Upper lobe of left lung (tissue), 6 donors: ENCODE data around the gene RTP4. TPM values are rescaled to one million over a fixed set of nuclear protein-coding genes. Genes with fewer than 3 reads are reported as not detected.

Experiments
- total RNA-seq, 6 donors: library from RNA; depleted of rRNA in 4 of 6; stranded (reverse); fragments of >200 nt in 4 of 6; gene quantifications; one replicate each; pipeline versions ENCODE4 v1.1.0 to v1.2.1, GENCODE V29; 2016 to 2021
- donor health status: DM: no; HTN: no; CAD: no; lungs with moderate emphysema.
- donor health status: DM: no; HTN: yes; CAD: no; lungs with severe emphysema.

RTP4 gene
- total RNA-seq, 6 donors from 2014 or later, result 0.89 to 7.3 (median 4.6) TPM

Other genes starting within 250 kb of the RTP4 start
- 1 to 10 TPM; 1.6 to 8.2 (median 4.8) TPM for gene RPL39L, start 228.9 kb upstream of the RTP4 start, total RNA-seq
- gene RTP1, start 170.9 kb upstream of the RTP4 start, total RNA-seq, result under 1 TPM in 1 of 6 donors, not detected in 5; 0.17 TPM
- 1 to 10 TPM in 4 of 6 donors, under 1 TPM in 2; 0.22 to 5.9 (median 1.8) TPM for gene MASP1, start 76.6 kb upstream of the RTP4 start, total RNA-seq